Cerebellar cortex (tissue), 1 donor: ENCODE results near the gene KMT2B.
A peak's percentile ranks its signal among the peaks of the same experiment; 100 is the strongest.
"Not testable (repeated sequence)": the region's sequence is repeated elsewhere in the genome, so short reads cannot be mapped to it uniquely, and the experiment has no call there.

ENCODE experiments used
- DNase-seq: peaks from one replicate; pipeline ENCODE4 v3.0.0-alpha.2; 2015; ENCODE audit warnings: low spot score

KMT2B gene

GRCh38 chr19:35756377-35757230 is 38.8 kb downstream of the KMT2B start, which contains the start of gene HSPB6:
HSPB6 (minus strand) TSS chr19:35757029; CDS start chr19:35757008, 21 bp downstream.
- DNase-seq = no peak

- DNase-seq = no peak
Observed at GRCh38 chr19:35757231-35757748, 39.5 kb downstream of the KMT2B start.

GRCh38 chr19:35757749-35758608 is 40.2 kb downstream of the KMT2B start, which contains the start of gene PROSER3:
PROSER3 (plus strand) TSS chr19:35758176; CDS start chr19:35758216, 40 bp downstream.
- DNase-seq = peak; percentile 100

- DNase-seq = no peak
Observed at GRCh38 chr19:35759697-35760096, 41.9 kb downstream of the KMT2B start.

GRCh38 chr19:35760711-35761349 is 43.0 kb downstream of the KMT2B start:
- DNase-seq = no peak

- no peak for DNase-seq
Observed at GRCh38 chr19:35764432-35765315, 46.9 kb downstream of the KMT2B start.

GRCh38 chr19:35766571-35767104 is 48.8 kb downstream of the KMT2B start:
- no peak for DNase-seq

GRCh38 chr19:35767288-35768081 is 49.7 kb downstream of the KMT2B start:
- DNase-seq = no peak

GRCh38 chr19:35768082-35768421 is 50.2 kb downstream of the KMT2B start:
- DNase-seq = no peak

- DNase-seq = not testable (repeated sequence)
Observed at GRCh38 chr19:35772362-35772761, 54.6 kb downstream of the KMT2B start.

GRCh38 chr19:35773020-35773806 is 55.4 kb downstream of the KMT2B start:
- DNase-seq = no peak

- no peak for DNase-seq
Observed at GRCh38 chr19:35774274-35775045, 56.7 kb downstream of the KMT2B start.

- no peak for DNase-seq
Observed at GRCh38 chr19:35775046-35775297, 57.2 kb downstream of the KMT2B start.

- DNase-seq = peak; percentile 99
Observed at GRCh38 chr19:35775298-35776101, 57.7 kb downstream of the KMT2B start, which contains the start of gene ARHGAP33. ARHGAP33 (plus strand) TSS chr19:35775564; CDS start chr19:35775659, 95 bp downstream.

- DNase-seq = no peak
Observed at GRCh38 chr19:35776102-35776788, 58.4 kb downstream of the KMT2B start.

- no peak for DNase-seq
Observed at GRCh38 chr19:35777086-35777841, 59.5 kb downstream of the KMT2B start.
